K562 (cell line): ENCODE results near the gene RACK1. TPM values are rescaled to one million over a fixed set of nuclear protein-coding genes. Genes with fewer than 3 reads are reported as not detected.

Experiments
- AFF4 ChIP-seq: sonication (generic); formaldehyde crosslinking; IDR thresholded peaks from 2 replicates; pipeline ENCODE4 v1.8.0; 2023; ENCODE audit warnings: mild to moderate bottlenecking, missing genetic modification reagents
- ATF2 ChIP-seq: sonication (generic); formaldehyde crosslinking; IDR thresholded peaks from 2 replicates; pipeline ENCODE4 v1.8.1; 2022; ENCODE audit warnings: missing genetic modification reagents
- BCL6 ChIP-seq: fragments of 250-450 bp; sonication (Bioruptor Pico); IDR thresholded peaks from 2 replicates; pipeline ENCODE4 v1.4.0; 2020
- CHD2 ChIP-seq: IDR thresholded peaks from 2 replicates; pipeline ENCODE4 v1.6.1; 2011; ENCODE audit warnings: low read depth, low read length
- EGR1 ChIP-seq: fragments of 450-650 bp; conservative IDR thresholded peaks from 2 replicates; pipeline ENCODE4 v1.6.1; 2017; ENCODE audit warnings: mild to moderate bottlenecking
- ELK3 ChIP-seq: fragments of 450-650 bp; formaldehyde crosslinking; IDR thresholded peaks from 2 replicates; pipeline ENCODE4 v1.4.0; 2020; ENCODE audit warnings: mild to moderate bottlenecking
- FIP1L1 ChIP-seq: fragments of 200-400 bp; formaldehyde crosslinking; IDR thresholded peaks from 2 replicates; pipeline ENCODE4 v1.6.1; 2018; ENCODE audit warnings: mild to moderate bottlenecking, low read depth, low read length; ENCODE audit not compliant: poor library complexity, severe bottlenecking
- KDM5B ChIP-seq: fragments of 200-600 bp; sonication (generic); IDR thresholded peaks from 2 replicates; pipeline ENCODE4 v1.6.1; 2012; ENCODE audit warnings: low read depth, mild to moderate bottlenecking, moderate library complexity, low read length, control low read depth, inconsistent platforms; ENCODE audit not compliant: insufficient replicate concordance
- NKRF ChIP-seq: fragments of 450-650 bp; IDR thresholded peaks from 2 replicates; pipeline ENCODE4 v1.6.1; 2016; ENCODE audit warnings: borderline replicate concordance
- PHF21A ChIP-seq: fragments of 450-650 bp; IDR thresholded peaks from 2 replicates; pipeline ENCODE4 v1.6.1; 2017; ENCODE audit warnings: low read depth, borderline replicate concordance
- SRSF7 ChIP-seq: fragments of 200-400 bp; formaldehyde crosslinking; optimal IDR thresholded peaks from 2 replicates; pipeline ENCODE3; 2017; ENCODE audit warnings: mild to moderate bottlenecking, low read depth, low read length
- STAT5B ChIP-seq: fragments of 250-450 bp; sonication (Bioruptor Pico); IDR thresholded peaks from 2 replicates; pipeline ENCODE4 v1.8.0; 2021; ENCODE audit warnings: mild to moderate bottlenecking, inconsistent platforms
- TGIF2 ChIP-seq: sonication (generic); formaldehyde crosslinking; IDR thresholded peaks from 2 replicates; pipeline ENCODE4 v1.8.1; 2022; ENCODE audit warnings: mild to moderate bottlenecking, missing genetic modification reagents, moderate library complexity
- ZNF146 ChIP-seq: IDR thresholded peaks from one replicate; pipeline ENCODE4 v1.6.1; 2018; ENCODE audit warnings: missing compliant biosample characterization; ENCODE audit not compliant: unreplicated experiment
- ZNF444 ChIP-seq: fragments of 250-450 bp; sonication (Bioruptor Pico); IDR thresholded peaks from 2 replicates; pipeline ENCODE4 v1.4.0; 2020; ENCODE audit warnings: mild to moderate bottlenecking, moderate library complexity
- ZNF511 ChIP-seq: sonication (generic); formaldehyde crosslinking; IDR thresholded peaks from 2 replicates; pipeline ENCODE4 v1.8.0; 2022; ENCODE audit warnings: mild to moderate bottlenecking, missing genetic modification reagents
- ZNF512 ChIP-seq: IDR thresholded peaks from 2 replicates; pipeline ENCODE4 v1.6.1; 2016; ENCODE audit warnings: missing genetic modification characterization, missing compliant biosample characterization
- ZNF668 ChIP-seq: fragments of 250-450 bp; sonication (Bioruptor Pico); IDR thresholded peaks from 2 replicates; pipeline ENCODE4 v1.8.0; 2022; ENCODE audit warnings: mild to moderate bottlenecking, inconsistent platforms
- polyA plus RNA-seq, 8 experiments: library from polyadenylated mRNA; depleted of rRNA in 4 of 8; stranded (reverse) in 5 of 8; unstranded in 3 of 8; fragments of >200 nt; fragmentation: Nextera tagmentation in 2 of 8; fragmentation: Illumina TruSeq in 1 of 8; extraction: Ambion mirVana in 2 of 8; extraction: Trizol in 1 of 8; gene quantifications; 2 replicates each; pipeline versions ENCODE4 v1.2.1 to v1.2.3, GENCODE V29; 2011 to 2014; ENCODE audit warnings: inconsistent platforms in 1 of 8, missing spikeins in 1 of 8
- total RNA-seq, 7 experiments: library from RNA; depleted of rRNA in 6 of 7; stranded (reverse); fragments of >200 nt in 6 of 7; fragmentation: Illumina TruSeq in 2 of 7; extraction: Trizol in 2 of 7; gene quantifications; 2 replicates each; pipeline versions ENCODE4 v1.2.1 to v1.2.3, GENCODE V29; 2011 to 2021; ENCODE audit warnings: low replicate concordance in 1 of 7

Gene RACK1
- total and polyA plus RNA-seq, 9 of the 15 experiments (the other 6 are each of a cell fraction or from before 2014, with no cell fraction given), result 2,303 to 5,311 (median 3,833) TPM

GRCh38 chr5:181280251-181280762 lies 36.6 kb upstream of the RACK1 start (continued):
- TF ChIP-seq ZNF512 (tag), result peak; percentile 90; the same call in 1 of the 2 replicates
- TF ChIP-seq ELK3 (CRISPR knock-in tag), result no peak
- no peak for TF ChIP-seq ZNF444 (CRISPR knock-in tag)
- no peak for TF ChIP-seq ZNF511
- TF ChIP-seq NKRF, result peak; percentile 57; the same call in 1 of the 2 replicates
- TF ChIP-seq ATF2 (CRISPR knock-in tag), result no peak
- no peak for TF ChIP-seq ZNF146 (CRISPR knock-in tag)
- TF ChIP-seq EGR1, result no peak; the same call in 1 of the 2 replicates
- TF ChIP-seq ZNF668 (CRISPR knock-in tag), result no peak
- TF ChIP-seq BCL6, result no peak
- no peak for TF ChIP-seq AFF4
- no peak for TF ChIP-seq FIP1L1
- TF ChIP-seq PHF21A, result peak; percentile 43; the same call in 1 of the 2 replicates
- TF ChIP-seq KDM5B, result no peak
- TF ChIP-seq STAT5B (CRISPR knock-in tag), result no peak
- TF ChIP-seq TGIF2, result no peak
- no peak for TF ChIP-seq SRSF7
- TF ChIP-seq CHD2, result no peak
